HG03521 (cell line): ENCODE measurements around the gene ZZZ3.
A peak's percentile ranks its signal among the peaks of the same experiment; 100 is the strongest.
"Not testable (repeated sequence)": the region's sequence is repeated elsewhere in the genome, so short reads cannot be mapped to it uniquely, and the experiment has no call there.

Experiments used
- ATAC-seq: cut with Tn5 transposase; IDR thresholded peaks from one replicate; pipeline ENCODE4 v1.9.1; 2021; ENCODE audit warnings: mild to moderate bottlenecking, moderate library complexity; ENCODE audit not compliant: unreplicated experiment

Gene ZZZ3

GRCh38 chr1:77671836-77672235 is 10.6 kb downstream of the ZZZ3 start:
- no peak for ATAC-seq

DNA sequence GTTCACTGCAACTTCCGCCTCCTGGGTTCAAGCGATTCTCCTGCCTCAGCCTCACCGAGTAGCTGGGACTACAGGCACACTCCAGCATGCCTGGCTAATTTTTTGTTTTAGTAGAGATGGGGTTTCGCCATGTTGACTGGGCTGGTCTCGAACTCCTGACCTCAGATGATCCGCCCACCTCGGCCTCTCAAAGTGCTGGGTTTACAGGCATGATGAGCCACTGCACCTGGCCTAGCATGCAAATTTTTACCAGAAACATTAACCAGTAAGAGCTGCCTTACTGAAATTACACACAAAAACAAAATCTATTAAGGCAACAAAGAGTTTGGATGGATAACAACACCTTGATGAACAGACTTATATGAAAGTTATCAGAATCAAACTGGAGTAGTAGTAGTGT is 12.1 kb downstream of the ZZZ3 start:
- no peak for ATAC-seq

- ATAC-seq = no peak
These were observed 13.5 kb downstream of the ZZZ3 start for GRCh38 chr1:77668924-77669449.

GRCh38 chr1:77664939-77665516 is 17.4 kb downstream of the ZZZ3 start:
- no peak for ATAC-seq

GRCh38 chr1:77661696-77662095 is 20.8 kb downstream of the ZZZ3 start:
- no peak for ATAC-seq

DNA sequence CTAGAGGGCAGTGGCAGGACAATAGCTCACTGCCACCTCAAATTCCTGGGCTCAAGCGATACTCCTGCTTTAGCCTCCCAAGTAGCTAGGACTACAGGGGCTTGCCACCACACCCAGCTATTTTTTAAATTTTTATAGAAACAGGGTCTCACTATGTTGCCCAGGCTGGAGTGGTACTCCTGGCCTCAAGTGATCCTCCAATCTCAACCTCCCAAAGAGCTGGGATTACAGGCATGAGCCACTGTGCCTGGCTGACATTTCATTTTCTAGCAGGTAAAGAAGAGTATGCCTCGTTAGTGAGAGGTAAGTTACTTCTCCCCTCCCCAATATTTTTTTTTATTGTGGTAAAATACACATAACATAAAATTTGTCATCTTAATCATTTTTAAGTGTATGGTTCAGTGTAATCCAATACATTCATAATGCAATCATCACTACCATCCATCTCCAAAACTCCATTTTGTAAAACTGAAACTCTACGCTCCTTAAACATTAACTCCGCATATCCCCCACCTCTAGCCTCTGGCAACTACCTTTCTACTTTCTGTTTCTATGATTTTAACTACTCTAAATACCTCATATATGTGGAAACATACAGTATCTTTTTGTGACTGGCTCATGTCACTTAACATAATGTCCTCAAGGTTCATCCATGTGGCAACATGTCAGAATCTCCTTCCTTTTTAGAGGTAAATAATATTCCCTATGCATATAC is 22.4 kb downstream of the ZZZ3 start:
- ATAC-seq = peak; percentile 66

DNA sequence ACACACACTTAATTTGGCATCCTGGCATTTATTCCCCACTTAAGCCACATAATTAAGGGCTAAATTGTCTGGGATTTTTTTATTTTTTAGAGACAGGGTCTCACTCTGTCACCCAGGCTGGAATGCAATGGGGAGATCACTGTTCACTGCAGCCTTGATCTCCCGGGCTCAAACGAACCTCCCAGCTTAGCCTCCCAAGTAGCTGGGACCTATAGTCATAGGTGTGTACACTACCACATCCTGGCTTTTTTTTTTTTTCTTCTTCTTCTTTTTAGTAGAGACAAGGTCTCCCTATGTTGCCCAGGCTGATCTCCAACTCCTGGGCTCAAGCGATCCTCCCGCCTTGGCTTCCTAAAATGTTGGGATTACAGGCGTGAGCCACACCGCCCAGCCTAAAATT is 24.2 kb downstream of the ZZZ3 start:
- ATAC-seq = no peak

DNA sequence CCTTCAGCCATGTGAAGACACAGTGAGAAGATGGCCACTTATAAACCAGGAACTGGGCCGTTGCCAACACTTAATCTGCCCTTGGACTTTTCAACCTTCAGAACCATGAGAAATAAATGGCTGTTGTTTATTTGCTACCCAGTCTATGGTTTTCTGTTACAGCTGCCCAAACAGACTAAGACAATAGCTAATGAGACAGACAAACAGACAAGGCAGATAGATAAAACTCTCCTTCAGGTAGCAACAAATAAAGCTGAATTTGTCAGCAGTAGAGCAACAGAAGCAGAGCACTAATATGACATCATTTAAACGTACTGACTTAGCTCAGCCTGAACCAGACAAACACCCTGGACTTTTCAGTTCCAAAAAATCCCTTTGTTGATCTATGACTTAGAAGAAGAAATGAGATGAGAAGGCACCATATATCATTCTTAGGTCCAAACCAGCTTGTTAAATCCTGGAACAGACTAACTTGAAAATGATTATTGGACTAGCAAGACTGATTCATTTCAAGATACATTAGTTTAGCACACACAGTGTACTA is 27.0 kb downstream of the ZZZ3 start:
- no peak for ATAC-seq

DNA sequence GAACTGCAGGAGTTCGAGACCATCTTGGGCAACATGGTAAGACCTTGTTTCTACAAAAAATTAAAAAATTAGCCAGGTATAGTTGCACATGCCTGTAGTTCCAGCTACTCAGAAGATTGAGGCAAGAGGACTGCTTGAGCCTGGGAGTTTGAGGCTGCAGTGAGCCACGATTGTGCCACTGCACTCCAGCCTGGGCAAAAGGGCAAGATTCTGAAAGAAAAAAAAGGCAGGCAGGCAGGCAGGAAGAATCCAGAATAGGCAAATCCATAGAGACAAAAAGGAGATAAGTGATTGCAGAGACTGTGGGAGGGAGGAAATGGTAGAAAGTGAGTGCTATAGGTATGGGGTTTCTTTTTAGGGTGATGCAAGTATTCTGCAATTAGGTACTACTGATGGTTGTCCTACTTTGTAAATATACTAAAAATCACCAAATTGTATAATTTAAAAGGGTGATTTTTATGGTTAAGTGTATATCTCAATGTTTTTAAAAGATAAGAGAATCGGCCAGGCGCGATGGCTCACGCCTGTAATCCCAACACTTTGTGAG is 29.4 kb downstream of the ZZZ3 start:
- ATAC-seq = no peak

- no peak for ATAC-seq
These were observed 30.2 kb downstream of the ZZZ3 start for GRCh38 chr1:77652268-77652667.

DNA sequence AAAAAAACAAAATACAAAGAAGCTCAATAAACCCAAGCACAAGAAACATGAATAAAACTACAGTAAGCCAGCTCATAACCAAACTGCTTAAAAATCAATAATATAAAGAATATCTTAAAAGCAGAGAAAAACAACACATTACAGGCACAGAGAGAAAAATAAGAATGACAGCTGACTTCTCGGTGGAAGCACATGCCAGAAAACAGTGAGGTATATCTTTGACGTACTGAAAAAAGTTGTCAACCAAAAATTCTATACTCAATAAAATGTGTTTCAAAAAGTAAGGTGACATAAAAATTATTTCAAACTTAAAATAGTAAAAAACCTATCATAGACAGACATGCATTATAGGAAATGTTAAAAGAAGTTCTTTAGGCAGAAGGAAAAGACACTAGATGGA is 33.3 kb downstream of the ZZZ3 start:
- ATAC-seq = no peak

DNA sequence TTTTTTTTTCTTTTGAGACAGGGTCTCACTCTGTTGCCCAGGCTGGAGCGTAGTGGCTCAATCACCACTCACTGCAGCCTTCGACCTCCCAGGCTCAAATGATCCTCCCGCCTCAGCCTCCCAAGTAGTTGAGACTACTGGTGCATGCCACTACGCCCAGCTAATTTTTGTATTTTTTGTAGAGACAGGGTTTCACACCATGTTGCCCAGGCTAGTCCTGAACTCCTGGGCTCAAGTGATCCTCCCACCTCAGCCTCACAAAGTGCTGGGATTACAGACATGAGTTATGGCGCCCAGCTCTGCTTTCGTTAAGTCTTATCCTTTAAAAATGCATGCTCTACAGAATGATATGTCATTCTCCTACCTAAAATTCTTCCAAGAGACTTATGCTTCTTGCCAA is 36.2 kb downstream of the ZZZ3 start:
- ATAC-seq = not testable (repeated sequence)

- ATAC-seq = no peak
These were observed 39.0 kb downstream of the ZZZ3 start for GRCh38 chr1:77643456-77643855.

GRCh38 chr1:77642941-77643340 is 39.5 kb downstream of the ZZZ3 start:
- ATAC-seq = no peak

DNA sequence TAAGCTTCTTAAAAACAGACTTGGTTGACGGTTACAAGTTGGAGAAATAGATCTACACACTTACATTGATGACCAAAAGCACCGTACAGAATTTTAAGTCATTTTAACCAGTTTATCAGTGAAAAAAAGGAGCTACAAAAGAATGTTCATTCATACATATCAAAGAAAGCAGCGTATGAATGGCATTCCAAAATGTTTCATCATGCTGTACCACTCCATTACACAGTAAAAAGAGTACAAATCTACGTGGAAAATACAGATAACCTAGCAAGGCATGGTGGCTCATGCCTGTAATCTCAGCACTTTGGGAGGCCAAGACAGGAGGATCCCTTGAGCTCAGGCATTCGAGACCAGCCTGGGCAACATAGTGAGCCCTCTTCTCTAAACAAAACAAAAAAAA is 40.3 kb downstream of the ZZZ3 start:
- ATAC-seq = no peak

- ATAC-seq = no peak
These were observed 42.8 kb downstream of the ZZZ3 start for GRCh38 chr1:77639557-77640069.

- no peak for ATAC-seq
These were observed 43.4 kb downstream of the ZZZ3 start for GRCh38 chr1:77639056-77639455.

GRCh38 chr1:77636864-77637263 is 45.6 kb downstream of the ZZZ3 start:
- ATAC-seq = no peak
